Measurements from ENCODE around the gene ARVCF.

ARVCF gene

GRCh38 chr22:19966908-19967750, 49.5 kb downstream of the ARVCF start:
- Histone ChIP-seq H3K27me3 (replicated peaks; ENCODE audit: control insufficient read depth, insufficient read depth, low read length) (no peaks in the 10 kb centered on the region), H3K4me3 (replicated peaks; ENCODE audit: low read depth, low read length) (no peak overlapping the region), H3K36me3 (ENCODE audit: control insufficient read depth, insufficient read depth, low read length) (peaks cover 20% of the 10 kb centered on the region)
- DNase-seq (ENCODE audit: extremely low read depth, insufficient read length): no peak
- TF ChIP-seq, protein P1, sequence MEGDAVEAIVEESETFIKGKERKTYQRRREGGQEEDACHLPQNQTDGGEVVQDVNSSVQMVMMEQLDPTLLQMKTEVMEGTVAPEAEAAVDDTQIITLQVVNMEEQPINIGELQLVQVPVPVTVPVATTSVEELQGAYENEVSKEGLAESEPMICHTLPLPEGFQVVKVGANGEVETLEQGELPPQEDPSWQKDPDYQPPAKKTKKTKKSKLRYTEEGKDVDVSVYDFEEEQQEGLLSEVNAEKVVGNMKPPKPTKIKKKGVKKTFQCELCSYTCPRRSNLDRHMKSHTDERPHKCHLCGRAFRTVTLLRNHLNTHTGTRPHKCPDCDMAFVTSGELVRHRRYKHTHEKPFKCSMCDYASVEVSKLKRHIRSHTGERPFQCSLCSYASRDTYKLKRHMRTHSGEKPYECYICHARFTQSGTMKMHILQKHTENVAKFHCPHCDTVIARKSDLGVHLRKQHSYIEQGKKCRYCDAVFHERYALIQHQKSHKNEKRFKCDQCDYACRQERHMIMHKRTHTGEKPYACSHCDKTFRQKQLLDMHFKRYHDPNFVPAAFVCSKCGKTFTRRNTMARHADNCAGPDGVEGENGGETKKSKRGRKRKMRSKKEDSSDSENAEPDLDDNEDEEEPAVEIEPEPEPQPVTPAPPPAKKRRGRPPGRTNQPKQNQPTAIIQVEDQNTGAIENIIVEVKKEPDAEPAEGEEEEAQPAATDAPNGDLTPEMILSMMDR (IDR thresholded peaks at IDR 0.05; ENCODE audit: insufficient read depth, low read length, poor library complexity, severe bottlenecking): no peak

DNA sequence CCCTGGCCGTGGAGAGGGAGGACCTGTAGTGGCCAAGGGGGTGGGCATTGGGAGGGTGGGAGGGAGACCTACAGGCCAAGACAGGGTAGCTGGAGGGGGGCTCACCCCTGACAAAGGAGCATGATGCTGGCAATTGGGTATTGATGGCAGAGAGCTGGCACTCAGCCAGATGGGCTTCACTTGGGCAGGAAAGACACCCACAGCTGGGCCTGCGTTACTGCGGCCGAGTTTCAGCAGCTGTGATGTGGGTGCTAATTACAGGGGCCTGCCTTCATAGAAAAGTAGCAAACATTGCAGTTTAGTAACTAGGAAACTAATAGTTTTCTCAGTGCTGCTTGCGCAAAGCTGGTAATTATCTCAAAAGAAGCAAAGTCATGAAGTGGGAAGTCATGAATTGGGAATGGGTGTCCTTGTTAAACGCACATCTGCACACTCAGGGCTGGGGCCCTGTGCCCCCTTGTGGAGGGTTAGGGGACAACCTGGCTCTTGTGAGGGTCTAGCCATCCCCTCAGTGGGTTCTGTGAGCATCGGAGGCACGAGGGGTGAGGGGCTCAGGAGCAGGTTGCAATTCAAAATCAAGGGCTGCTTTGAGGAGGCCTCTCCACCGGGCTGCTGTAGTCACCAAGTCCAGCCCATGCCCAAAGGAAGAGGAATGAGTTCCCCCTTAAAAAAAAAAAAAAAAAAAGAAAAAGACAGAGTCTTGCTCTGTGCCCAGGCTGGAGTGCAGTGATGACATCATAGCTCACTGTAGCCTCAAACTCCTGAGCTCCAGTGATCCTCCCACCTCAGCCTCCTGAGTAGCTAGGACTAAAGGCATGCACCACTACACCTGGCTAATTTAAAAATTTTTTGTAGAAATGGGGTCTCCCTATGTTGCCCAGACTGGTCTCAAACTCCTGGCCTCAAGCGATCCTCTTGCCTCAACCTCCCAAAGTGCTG, 50.6 kb downstream of the ARVCF start:
- TF ChIP-seq, protein P1 (IDR thresholded peaks at IDR 0.05; ENCODE audit: insufficient read depth, low read length, poor library complexity, severe bottlenecking): peak; percentile 41
- Histone ChIP-seq H3K36me3 (ENCODE audit: control insufficient read depth, insufficient read depth, low read length) (peaks cover 24% of the 10 kb centered on the region), H3K27me3 (replicated peaks; ENCODE audit: control insufficient read depth, insufficient read depth, low read length) (no peaks in the 10 kb centered on the region), H3K4me3 (replicated peaks; ENCODE audit: low read depth, low read length) (no peak overlapping the region)
- no peak for DNase-seq (ENCODE audit: extremely low read depth, insufficient read length)

GRCh38 chr22:19964701-19965386, 51.8 kb downstream of the ARVCF start:
- peaks cover 24% of the 10 kb centered on the region for H3K36me3 ChIP-seq (ENCODE audit: control insufficient read depth, insufficient read depth, low read length)
- TF ChIP-seq, protein P1 (IDR thresholded peaks at IDR 0.05; ENCODE audit: insufficient read depth, low read length, poor library complexity, severe bottlenecking): no peak

GRCh38 chr22:19963863-19964642, 52.6 kb downstream of the ARVCF start:
- no peak overlapping the region for H3K4me3 ChIP-seq (replicated peaks; ENCODE audit: low read depth, low read length)
- no peaks in the 10 kb centered on the region for H3K27me3 ChIP-seq (replicated peaks; ENCODE audit: control insufficient read depth, insufficient read depth, low read length)
- DNase-seq (ENCODE audit: extremely low read depth, insufficient read length): no peak
- peaks cover 24% of the 10 kb centered on the region for H3K36me3 ChIP-seq (ENCODE audit: control insufficient read depth, insufficient read depth, low read length)
- TF ChIP-seq, protein P1 (IDR thresholded peaks at IDR 0.05; ENCODE audit: insufficient read depth, low read length, poor library complexity, severe bottlenecking): no peak

More at GRCh38 chr22:19964701-19965386, 51.8 kb downstream of the ARVCF start:
- no peaks in the 10 kb centered on the region for H3K27me3 ChIP-seq (replicated peaks; ENCODE audit: control insufficient read depth, insufficient read depth, low read length)
- DNase-seq (ENCODE audit: extremely low read depth, insufficient read length): no peak
- no peak overlapping the region for H3K4me3 ChIP-seq (replicated peaks; ENCODE audit: low read depth, low read length)

Data from GM06990 (cell line).